ENCODE results near the gene CBARP.
A peak's percentile ranks its signal among the peaks of the same experiment; 100 is the strongest.

The CBARP gene

DNA sequence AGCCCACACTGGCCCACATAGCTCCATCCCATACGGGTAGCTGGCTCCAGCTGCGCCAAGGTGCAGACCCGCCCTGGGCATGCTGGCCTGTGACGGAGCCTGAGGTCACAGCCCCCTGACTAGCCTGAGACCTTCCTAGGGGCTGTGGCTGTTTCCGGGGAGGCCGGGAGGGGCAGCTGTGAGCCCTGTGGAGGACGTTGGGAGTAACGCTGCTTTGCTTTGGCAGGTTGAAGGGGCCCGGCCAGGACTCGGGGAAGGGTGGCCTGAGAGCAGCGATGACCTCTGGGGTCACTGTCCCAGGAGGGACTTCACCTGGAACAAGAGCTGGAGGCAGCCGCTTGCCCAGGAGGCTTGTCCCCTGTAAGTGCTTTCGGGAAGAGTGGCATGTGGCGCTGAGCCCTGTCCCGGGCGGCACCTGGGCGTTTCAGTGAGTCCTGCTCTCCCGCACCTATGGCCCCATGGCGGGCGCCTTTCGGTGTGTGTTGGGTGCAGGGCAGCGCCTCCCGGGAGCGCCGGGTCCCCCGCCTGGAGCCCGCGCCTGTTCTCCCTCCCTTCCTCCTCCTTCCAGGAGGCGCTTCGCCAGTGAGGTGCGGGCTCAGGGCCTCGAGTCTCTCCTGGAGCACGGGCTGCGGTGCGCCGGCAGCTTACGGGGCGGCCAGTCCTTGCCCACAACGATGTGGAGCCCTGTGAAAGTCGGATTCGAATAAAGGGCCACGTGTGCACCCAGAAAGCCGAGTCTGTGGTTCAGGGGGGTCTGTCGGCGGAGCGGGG lies 36.5 kb upstream of the CBARP start:
- H3K27ac ChIP-seq: peak overlapping the region; percentile 99
- no peak for TF ChIP-seq ZFX (IDR thresholded peaks at IDR 0.05; ENCODE audit: borderline replicate concordance)
- TF ChIP-seq, protein P1, sequence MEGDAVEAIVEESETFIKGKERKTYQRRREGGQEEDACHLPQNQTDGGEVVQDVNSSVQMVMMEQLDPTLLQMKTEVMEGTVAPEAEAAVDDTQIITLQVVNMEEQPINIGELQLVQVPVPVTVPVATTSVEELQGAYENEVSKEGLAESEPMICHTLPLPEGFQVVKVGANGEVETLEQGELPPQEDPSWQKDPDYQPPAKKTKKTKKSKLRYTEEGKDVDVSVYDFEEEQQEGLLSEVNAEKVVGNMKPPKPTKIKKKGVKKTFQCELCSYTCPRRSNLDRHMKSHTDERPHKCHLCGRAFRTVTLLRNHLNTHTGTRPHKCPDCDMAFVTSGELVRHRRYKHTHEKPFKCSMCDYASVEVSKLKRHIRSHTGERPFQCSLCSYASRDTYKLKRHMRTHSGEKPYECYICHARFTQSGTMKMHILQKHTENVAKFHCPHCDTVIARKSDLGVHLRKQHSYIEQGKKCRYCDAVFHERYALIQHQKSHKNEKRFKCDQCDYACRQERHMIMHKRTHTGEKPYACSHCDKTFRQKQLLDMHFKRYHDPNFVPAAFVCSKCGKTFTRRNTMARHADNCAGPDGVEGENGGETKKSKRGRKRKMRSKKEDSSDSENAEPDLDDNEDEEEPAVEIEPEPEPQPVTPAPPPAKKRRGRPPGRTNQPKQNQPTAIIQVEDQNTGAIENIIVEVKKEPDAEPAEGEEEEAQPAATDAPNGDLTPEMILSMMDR (IDR thresholded peaks at IDR 0.05): no peak

DNA sequence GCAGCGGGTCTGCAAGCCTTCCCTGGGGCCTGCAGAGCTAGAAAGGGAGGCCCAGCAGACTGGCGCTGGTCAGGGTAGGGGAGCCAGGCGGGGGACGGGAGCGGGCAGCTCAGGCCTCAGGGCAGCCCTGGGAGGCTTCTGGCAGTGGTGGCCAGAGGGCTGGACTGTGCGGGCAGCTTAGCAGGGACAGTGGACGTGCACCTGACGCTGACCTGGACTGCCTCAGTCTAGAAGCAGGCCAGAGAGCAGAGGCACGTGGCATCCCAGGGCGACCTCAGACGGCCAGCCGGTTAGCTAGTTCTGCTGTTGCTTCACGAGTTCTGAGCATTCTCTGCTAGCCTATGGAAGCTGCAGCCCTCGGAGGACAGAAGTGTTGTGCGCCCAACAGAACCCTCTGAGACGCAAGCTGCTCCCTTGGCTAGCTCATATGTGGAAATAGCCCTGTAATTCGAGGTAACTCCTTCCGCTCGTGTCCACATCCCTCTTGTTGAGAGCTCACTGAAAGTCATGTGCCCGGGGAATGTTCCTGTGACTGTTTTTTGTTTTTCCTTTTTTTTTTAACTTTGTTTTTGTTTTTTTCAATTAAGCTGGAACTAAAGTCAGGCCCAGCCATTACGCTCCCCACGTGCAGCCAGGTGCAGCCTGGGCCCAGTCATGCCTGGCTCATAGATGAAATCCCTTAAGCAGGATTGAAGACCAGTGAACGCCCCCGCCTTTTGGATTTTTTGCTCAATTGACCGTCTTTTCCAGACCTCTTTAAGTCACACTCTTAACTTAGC lies 35.6 kb upstream of the CBARP start:
- TF ChIP-seq ZFX (IDR thresholded peaks at IDR 0.05; ENCODE audit: borderline replicate concordance): no peak
- TF ChIP-seq, protein P1 (IDR thresholded peaks at IDR 0.05): no peak
- peak overlapping the region; percentile 99 for H3K27ac ChIP-seq

DNA sequence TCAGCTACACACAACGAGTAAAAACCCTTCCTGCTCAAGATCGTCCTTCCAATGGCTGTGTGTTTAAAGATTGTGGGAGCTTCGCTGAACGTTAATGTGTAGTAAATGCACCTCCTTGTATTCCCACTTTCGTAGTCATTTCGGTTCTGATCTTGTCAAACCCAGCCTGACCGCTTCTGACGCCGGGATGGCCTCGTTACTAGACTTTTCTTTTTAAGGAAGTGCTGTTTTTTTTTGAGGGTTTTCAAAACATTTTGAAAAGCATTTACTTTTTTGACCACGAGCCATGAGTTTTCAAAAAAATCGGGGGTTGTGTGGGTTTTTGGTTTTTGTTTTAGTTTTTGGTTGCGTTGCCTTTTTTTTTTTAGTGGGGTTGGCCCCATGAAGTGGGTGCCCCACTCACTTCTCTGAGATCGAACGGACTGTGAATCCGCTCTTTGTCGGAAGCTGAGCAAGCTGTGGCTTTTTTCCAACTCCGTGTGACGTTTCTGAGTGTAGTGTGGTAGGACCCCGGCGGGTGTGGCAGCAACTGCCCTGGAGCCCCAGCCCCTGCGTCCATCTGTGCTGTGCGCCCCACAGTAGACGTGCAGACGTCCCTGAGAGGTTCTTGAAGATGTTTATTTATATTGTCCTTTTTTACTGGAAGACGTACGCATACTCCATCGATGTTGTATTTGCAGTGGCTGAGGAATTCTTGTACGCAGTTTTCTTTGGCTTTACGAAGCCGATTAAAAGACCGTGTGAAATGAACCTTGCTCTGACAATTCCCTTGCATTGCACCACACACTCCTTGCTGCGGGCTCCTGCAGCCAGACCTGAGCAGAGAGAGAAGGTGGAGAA lies 34.8 kb upstream of the CBARP start:
- H3K27ac ChIP-seq: peak overlapping the region; percentile 99

GRCh38 chr19:1271528-1272422 lies 34.0 kb upstream of the CBARP start:
- TF ChIP-seq, protein P1 (IDR thresholded peaks at IDR 0.05): no peak
- TF ChIP-seq ZFX (IDR thresholded peaks at IDR 0.05; ENCODE audit: borderline replicate concordance): no peak
- H3K27ac ChIP-seq: peak overlapping the region; percentile 99

More for the DNA sequence above, 34.8 kb upstream of the CBARP start:
- no peak for TF ChIP-seq ZFX (IDR thresholded peaks at IDR 0.05; ENCODE audit: borderline replicate concordance)
- TF ChIP-seq, protein P1 (IDR thresholded peaks at IDR 0.05): no peak

GRCh38 chr19:1270854-1271527 lies 33.2 kb upstream of the CBARP start:
- no peak for TF ChIP-seq ZFX (IDR thresholded peaks at IDR 0.05; ENCODE audit: borderline replicate concordance)
- TF ChIP-seq, protein P1 (IDR thresholded peaks at IDR 0.05): no peak
- H3K27ac ChIP-seq: peak overlapping the region; percentile 99
